A375 (cell line): ENCODE results near the gene NAB1. TPM values are rescaled to one million over a fixed set of nuclear protein-coding genes. Genes with fewer than 3 reads are reported as not detected.

Experiments used
- total RNA-seq: library from RNA; depleted of rRNA; stranded (reverse); fragments of >200 nt; shearing (Covaris generic); gene quantifications from 2 replicates; pipeline ENCODE4 v1.2.3, GENCODE V29; 2014; rRNA removed

Gene NAB1
- total RNA-seq: 23.7 and 32.1 TPM in 2 replicates

GRCh38 chr2:190649035-190649797 is at the start of gene NAB1:
TSS of gene NAB1 (plus strand) at chr2:190649083. CDS start at chr2:190659177, 10,094 bp downstream.

Other genes starting within 250 kb of the NAB1 start
- 7.0 and 8.4 TPM in 2 replicates for gene MFSD6, start 240.7 kb upstream of the NAB1 start, total RNA-seq
- gene NEMP2, start 114.4 kb upstream of the NAB1 start, total RNA-seq: 5.2 and 9.1 TPM in 2 replicates
- 55.6 and 87.8 TPM in 2 replicates for gene GLS, start 231.7 kb downstream of the NAB1 start, total RNA-seq